ENCODE results near the gene PAPPA2. TPM values are rescaled to one million over a fixed set of nuclear protein-coding genes. Genes with fewer than 3 reads are reported as not detected.

The PAPPA2 gene
- total and polyA plus RNA-seq, 2 of the 4 experiments (the other 2 are of a cell fraction) = 0.10 to 0.18 TPM

GRCh38 chr1:176795929-176796328 is 333.0 kb downstream of the PAPPA2 start:
- Histone ChIP-seq H3K9me3 (ENCODE audit: control insufficient read depth, insufficient read depth, low read length) (no peaks in the 10 kb centered on the region), H2AK5ac (ENCODE audit: low read depth, low read length) (no peak overlapping the region), H3K27ac (ENCODE audit: insufficient read depth, low read length) (no peak overlapping the region), H3K27me3 (ENCODE audit: control insufficient read depth, insufficient read depth, low read length) (no peaks in the 10 kb centered on the region), H2BK15ac (ENCODE audit: low read depth, low read length) (no peak overlapping the region), H2BK20ac (ENCODE audit: low read depth, low read length) (no peak overlapping the region), H2AK9ac (replicated peaks; ENCODE audit: low read depth, low read length, poor library complexity) (no peak overlapping the region), H3K9ac (ENCODE audit: low read depth, low read length) (no peak overlapping the region), H3K9me1 (ENCODE audit: insufficient read depth, low read length) (no peaks in the 10 kb centered on the region), H3K36me3 (ENCODE audit: control insufficient read depth, insufficient read depth, low read length) (no peaks in the 10 kb centered on the region), H3K18ac (ENCODE audit: low read depth, low read length) (no peak overlapping the region), H4K5ac (ENCODE audit: low read depth, low read length) (no peak overlapping the region), H3K4me1 (ENCODE audit: control insufficient read depth, insufficient read depth, low read length) (no peaks in the 10 kb centered on the region), H3K4me3 (ENCODE audit: insufficient read depth, low read depth, low read length) (no peak overlapping the region), H3K79me1 (ENCODE audit: low read depth in 1 of 2, low read length in 2 of 2) (no peaks in the 10 kb centered on the region), H2BK120ac (ENCODE audit: low read depth, low read length) (no peak overlapping the region), H3K4me2 (ENCODE audit: low read depth, low read length) (no peak overlapping the region), H3K4ac (ENCODE audit: low read depth, low read length) (no peak overlapping the region), H2AFZ (replicated peaks; ENCODE audit: low read length, poor library complexity) (no peak overlapping the region), H2BK5ac (ENCODE audit: low read depth, low read length, poor library complexity, severe bottlenecking) (no peak overlapping the region), H3K23ac (ENCODE audit: low read depth, low read length) (no peak overlapping the region), H4K8ac (ENCODE audit: low read depth in 2 of 2, low read length in 2 of 2) (no peak overlapping the region), H3K14ac (replicated peaks; ENCODE audit: low read depth, low read length) (no peak overlapping the region), H3K56ac (ENCODE audit: extremely low read depth, insufficient read depth, low read length) (no peak overlapping the region), H4K91ac (ENCODE audit: insufficient read depth, low read depth, low read length) (no peak overlapping the region), H4K20me1 (ENCODE audit: insufficient read depth, low read length) (no peaks in the 10 kb centered on the region)
- intact Hi-C loops (cut with micrococcal nuclease) (no loop called here), dilution Hi-C loops (cut with HindIII; ENCODE audit: low sequenced_read_pairs, unreplicated experiment) (no loop called here), in situ Hi-C loops (cut with MboI; ENCODE audit: low sequenced_read_pairs) (no loop called here)
- ChIA-PET CTCF (no interaction called here), POLR2A (ENCODE audit: unreplicated experiment) (no interaction called here)
- DNase-seq = no peak
- ATAC-seq (ENCODE audit: low read depth) = no peak
- no peak for TF ChIP-seq SMC3 (IDR thresholded peaks at IDR 0.05; ENCODE audit: low read depth, low read length)
- no peak for TF ChIP-seq RAD21 (IDR thresholded peaks at IDR 0.05; ENCODE audit: low read length)
- no peak for TF ChIP-seq USF2 (IDR thresholded peaks at IDR 0.05; ENCODE audit: low read depth, low read length)
- TF ChIP-seq RCOR1 (IDR thresholded peaks at IDR 0.05; ENCODE audit: insufficient replicate concordance, low read length) = no peak
- no peak for TF ChIP-seq CTCF (conservative IDR thresholded peaks at IDR 0.05; ENCODE audit: low read depth, low read length)
- no peak for TF ChIP-seq NFE2L2 (IDR thresholded peaks at IDR 0.05; ENCODE audit: low read depth, low read length)
- no peak for TF ChIP-seq ELK1 (IDR thresholded peaks at IDR 0.05; ENCODE audit: borderline replicate concordance, low read depth, low read length)
- no peak for TF ChIP-seq CEBPB (IDR thresholded peaks at IDR 0.05; ENCODE audit: low read depth, low read length)
- BruUV-seq (replicated peaks) = no TSS peak
- no CpG with 5 or more reads among the region's 2 CpGs for WGBS, 2 experiments (ENCODE audit: extremely low coverage in 2 of 2, insufficient read length in 1 of 2)
